Cerebellar nuclear complex (tissue), 1 donor: ENCODE results near the gene HRAS.

Experiments used
- DNase-seq, 2 experiments: peaks; one replicate each; lab custom pipeline; 2025; lab: John Stamatoyannopoulos, UW

The HRAS gene

DNA sequence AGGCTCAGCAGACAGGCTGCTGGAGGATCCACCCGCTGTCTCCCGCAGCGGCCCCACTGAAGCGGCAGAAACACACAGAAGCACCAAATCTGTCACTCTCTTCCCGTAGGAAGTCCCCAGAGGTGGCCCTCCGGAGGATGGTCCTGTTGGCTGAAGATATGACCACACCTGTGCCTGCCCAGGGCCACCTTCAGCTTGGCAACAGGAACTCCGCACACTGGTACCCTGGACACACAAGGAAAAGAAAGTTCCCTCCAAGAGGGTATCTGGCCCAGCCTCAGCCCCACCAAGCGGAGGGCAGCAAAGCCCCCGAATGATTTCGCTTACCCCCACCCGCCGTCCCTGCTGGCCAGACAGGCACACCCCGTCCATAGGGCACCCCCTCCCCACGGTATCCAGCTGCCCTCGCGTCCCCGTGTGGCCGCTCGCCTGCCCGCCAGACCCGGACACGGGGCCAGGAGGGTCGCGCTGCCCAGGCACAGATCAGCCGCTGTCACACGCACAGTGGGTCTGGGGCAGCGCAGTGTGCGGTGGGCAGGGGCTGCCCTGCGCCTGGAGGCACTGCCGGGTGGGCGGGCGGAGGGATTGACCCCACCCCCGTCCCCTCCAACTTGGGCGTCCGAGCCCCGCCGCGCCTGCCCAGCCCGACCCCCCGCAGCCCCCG, 32.4 kb upstream of the HRAS start:
- no peak for DNase-seq

DNA sequence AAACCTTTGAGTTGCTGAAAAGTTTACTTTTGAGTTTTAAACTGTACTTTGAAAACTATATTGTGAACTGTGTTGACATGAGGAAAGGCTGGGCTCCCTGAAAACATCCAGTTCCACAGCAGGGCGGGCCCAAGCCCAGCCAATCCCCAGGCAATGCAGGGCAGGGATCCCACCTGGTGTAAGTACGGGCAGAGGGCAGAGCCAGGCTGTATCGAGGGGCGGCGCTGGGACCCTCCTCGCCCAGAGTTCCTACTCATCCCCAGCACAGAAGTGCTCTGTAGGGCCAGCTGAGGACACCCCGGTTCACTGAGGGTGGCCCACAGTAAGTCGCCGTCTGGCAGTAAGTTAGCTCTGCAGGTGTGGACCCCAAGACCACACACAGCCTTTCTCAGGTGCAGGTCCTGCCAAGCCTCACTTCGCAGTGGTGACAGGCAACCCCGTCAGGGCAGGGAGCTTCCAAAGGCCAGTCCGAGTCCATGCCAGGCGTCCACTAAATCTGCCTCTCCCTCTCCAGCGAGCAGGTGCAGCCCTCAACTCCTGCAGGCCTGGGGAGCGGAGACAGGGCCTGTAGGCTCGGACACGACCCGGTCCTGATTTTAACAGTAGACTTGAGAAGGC, 31.7 kb upstream of the HRAS start:
- DNase-seq = no peak

GRCh38 chr11:565921-566509, 30.6 kb upstream of the HRAS start:
- no peak for DNase-seq

DNA sequence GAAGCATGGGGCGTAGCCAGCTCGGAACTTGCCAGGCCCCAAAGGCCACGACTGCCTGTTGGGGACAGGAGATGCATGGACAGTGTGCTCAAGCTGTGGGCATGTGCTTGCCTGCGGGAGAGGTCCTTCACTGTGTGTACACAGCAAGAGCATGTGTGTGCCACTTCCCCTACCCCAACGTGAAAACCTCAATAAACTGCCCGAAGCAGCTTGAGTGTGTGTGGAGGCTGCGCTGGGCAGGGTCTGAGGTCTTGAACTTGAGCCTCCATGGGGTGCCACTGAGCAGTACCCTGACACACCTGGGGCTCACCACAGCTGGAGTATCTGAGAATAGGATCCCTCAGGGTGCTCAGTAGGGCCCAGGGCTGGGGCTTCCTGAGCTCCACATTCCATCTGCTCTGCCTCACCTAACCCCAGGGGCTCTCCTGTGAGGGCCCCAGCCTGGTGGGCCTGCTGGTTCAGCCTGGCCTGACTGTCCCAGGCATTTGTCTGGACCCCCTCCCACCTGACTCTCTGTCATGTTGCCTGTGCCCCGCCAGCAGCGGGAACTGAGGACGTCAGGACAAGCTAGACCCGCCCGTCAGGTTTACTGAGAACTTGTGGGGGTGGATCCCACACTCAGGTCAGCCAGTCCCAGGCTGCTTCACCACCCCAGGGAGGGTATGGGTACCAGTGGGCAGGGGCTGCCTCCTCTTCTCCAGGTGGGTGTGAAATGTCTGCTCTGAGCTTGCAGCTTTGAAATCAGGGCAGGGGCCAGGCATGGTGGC, 28.6 kb upstream of the HRAS start:
- no peak for DNase-seq

- DNase-seq = no peak
Measured at GRCh38 chr11:563066-563811, 27.9 kb upstream of the HRAS start.

- no peak for DNase-seq
Measured at GRCh38 chr11:562046-562645, 26.8 kb upstream of the HRAS start.

DNA sequence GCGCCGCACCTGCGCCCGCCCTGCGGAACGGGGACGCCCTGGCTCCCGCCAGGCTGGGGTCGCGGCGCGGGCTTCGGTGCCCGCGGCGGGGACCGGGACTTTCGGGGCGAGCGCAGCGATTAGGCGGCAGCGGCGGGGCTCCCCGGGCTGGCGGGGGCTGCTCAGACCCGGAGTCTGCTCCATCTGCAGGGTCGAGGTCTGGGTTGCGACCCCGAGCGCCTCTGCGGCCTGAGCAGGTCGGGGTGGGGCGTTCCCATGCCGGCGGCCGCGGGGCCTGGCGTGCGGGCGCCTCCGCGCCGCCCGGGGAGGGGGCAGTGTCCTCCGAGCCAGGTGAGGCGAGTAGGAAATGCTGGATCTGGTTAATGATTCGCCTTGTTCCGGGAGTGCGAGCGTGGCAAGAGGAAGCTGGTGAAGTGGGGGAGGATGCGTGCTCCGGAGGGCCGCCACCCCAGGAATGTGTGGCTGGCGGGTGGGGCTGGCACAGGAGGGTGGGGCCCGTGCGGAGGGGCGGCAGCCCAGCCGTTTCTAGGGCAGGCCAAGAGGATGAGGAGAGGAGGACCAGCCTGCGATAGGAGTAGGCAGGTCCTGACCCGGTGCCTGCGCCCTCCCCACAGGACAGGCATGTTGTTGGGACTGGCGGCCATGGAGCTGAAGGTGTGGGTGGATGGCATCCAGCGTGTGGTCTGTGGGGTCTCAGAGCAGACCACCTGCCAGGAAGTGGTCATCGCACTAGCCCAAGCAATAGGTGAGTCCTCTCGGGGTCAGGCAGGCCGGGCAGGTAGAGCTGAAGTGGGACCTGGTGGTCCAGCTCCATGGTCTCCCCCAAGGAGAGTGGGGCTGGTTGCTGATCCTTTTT, 26.0 kb upstream of the HRAS start:
- no peak for DNase-seq

GRCh38 chr11:560305-561147, 25.1 kb upstream of the HRAS start, which contains the start of the genes LMNTD2 and RASSF7:
TSS of gene LMNTD2 (minus strand) at chr11:560738. CDS start at chr11:560716, 22 bp downstream.
TSS of gene RASSF7 (plus strand) at chr11:560970. CDS start at chr11:561769, 799 bp downstream.
- peak in 1 of 2 experiments; percentile 58 for DNase-seq

DNA sequence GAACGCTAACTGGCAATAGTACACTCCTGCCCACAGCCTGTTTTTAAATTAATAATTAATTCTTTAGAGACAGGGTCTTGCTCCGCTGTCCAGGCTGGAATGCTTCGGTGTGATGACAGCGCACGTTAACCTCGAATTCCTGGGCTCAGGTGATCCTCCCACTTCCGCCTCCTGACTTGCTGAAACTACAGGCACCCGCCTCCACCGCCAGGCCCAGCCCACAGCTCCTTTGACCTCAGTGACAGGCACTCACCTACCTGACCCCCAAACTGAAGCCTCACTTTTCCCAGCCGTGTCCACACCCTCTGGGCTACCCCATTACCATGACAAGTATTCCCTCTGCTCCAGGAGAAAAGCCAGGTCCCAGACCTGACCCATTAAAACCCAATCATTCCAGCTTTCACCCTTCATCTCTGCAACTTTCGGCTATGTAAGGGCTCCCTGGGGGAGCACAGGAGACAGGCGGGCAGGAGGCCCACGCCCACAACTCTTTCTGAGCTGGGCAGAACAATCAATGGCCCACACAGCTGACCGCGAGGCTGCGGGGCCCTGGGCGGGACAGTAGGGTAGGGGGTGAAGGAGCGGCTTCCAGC, 24.4 kb upstream of the HRAS start:
- DNase-seq = no peak

DNA sequence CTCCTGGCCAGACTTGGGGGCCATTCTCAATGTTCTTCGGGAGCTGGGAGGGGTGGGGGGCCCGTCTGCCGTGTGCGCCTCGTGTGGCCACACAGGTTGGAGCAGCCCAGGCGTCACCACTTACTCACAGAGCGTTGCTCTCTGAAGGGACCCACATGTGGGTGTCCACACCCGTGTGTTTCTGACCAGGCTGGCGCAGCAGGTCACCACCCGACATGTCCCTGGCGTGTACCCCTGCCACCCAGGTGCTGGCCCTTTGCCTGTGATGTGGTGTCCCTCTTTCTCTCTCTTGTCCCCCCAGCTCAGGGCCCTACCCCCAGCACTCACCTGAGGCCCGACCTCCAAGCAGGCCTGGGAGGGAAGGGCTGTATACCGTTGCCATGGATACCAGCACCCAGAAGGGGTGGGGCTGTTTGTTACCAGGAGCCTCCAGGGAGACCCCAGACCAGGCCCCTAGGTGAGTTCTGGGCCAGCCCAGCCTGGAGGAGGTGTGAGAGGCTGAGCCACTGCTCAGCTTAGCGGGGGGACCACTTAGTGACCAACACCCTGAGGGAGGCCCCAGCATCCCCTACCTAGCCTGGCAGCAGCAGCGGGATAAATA, 23.7 kb upstream of the HRAS start:
- DNase-seq = no peak

DNA sequence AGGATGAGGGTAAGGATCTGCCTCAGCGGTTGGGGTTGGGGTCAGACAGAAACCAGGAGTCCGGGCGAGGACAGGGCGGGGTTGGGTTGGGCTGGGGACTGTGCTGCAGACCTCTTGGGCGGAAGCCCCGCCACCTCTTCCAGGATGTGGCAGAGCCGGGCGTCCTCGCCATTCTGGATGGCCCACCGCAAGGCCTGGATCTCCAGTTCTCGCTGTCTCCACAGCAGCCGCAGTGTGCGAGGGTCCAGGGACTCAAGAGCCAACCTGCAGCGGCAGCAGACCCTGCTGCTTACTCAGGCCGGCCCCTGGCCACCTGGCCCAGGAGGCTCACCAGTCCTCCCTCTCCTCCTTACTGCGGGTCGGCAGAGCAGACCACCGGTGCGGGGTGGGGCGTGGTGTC, 23.1 kb upstream of the HRAS start:
- no peak for DNase-seq

DNA sequence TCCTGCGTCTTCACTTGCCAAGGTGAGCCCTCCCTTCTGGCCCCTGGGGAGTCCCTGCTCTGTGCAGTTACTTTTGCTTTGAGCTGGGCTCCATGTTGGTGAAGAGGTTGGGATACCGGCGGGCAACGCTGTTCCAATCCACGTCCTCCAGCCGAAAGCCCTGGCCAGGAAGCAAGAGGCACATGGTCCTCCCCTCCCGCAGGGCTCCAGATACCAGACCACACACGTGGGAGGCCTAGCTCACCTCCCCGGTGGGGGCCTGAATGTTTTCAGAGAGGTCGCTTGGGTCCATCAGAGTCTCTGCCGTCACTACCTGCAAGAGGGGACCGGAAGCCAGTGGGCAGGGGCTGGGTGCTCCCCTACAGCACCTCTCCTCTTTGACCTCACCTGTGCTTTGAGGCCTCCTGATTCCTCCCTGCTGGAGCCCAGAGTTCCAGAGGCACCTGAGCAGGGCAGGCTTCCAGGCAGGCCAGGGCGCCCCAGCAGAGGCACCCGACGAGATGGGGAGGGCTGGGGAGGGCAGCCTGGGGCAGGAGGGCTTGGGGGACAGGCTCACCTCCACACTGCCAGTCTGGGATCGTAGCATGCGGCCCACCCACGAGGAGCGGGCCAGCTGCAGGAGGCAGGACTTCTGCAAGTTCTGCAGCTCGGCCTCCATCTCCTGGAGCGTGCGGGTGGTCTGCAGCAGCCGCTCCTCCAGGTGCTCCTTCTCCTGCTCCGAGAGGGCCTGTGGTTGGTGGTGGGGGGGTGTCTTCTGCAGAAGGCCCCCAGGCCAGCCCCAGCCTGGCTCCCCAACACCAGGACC, 22.2 kb upstream of the HRAS start:
- no peak for DNase-seq

- no peak for DNase-seq
Measured at GRCh38 chr11:556662-557256, 21.4 kb upstream of the HRAS start.

DNA sequence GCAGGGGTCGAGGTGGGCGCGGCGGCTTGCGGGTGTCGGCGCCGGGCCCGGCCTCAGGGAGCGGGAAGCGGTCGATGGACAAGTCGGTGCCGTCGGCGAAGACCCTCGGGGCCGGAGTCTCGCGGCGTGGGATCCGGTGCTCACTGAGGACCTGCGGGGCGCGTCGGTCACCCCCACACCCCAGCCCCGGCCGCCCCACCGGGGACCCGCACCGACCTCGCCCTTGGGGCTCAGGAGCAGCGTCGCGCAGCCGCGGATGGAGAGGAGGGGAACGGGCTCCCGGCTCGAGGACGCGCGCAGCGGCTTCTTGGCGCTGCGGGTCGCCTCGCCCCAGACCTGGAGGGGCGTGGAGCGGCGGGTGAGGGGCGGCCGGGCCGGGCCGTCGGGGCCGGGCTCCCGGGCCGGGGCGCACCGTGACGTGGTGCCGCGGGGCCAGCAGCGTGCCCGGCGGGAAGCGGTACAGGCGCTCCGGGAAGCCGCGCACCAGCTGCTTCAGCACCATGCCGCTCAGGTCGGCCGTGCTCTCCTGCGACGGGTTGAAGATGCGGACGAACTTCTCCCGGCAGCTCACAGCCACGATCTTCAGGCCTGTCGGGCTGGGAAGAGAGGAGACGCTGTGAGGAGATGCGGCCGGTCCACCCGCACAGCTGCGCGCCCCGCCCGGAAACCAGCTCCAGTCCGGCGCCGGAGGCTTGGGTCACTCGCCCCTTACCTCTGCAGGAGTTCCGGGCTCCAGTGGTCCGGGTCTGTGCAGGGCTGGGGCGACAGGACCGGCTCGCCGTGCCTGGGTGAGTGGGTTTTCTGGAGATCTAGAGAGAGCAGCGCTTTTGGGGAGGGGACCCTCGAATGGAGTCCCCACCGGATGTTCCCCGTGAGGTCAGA, 20.6 kb upstream of the HRAS start:
- DNase-seq = no peak

- no peak for DNase-seq
Measured at GRCh38 chr11:555227-555779, 19.9 kb upstream of the HRAS start.
